DMS79 (cell line): ENCODE data around the gene SLC7A8.
A peak's percentile ranks its signal among the peaks of the same experiment; 100 is the strongest.

Experiments used
- DNase-seq: peaks from one replicate; lab custom pipeline; 2025; lab: John Stamatoyannopoulos, UW

SLC7A8 gene

GRCh38 chr14:23129759-23130316, 53.6 kb downstream of the SLC7A8 start:
- DNase-seq, result no peak

GRCh38 chr14:23128969-23129758, 54.3 kb downstream of the SLC7A8 start:
- DNase-seq, result no peak

DNA sequence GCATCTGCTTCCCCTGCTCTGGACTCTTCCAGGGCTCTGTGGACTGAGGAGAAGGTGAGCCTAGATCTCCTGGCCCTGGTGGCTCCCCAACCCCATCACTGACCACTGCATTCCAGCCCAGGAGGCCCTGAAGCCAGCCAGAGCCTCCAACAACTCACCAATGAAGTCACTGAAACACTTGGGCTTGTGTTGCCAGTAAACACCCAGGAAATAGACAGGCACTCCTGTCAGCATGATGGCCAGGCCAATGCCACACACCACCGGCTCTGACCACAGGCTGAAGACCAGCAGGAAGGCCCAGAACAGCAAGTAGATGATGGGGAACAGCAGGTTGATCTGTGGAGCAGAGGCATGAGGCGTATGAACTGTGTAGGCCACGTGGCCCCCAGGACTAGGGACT, 55.6 kb downstream of the SLC7A8 start:
- no peak for DNase-seq

DNA sequence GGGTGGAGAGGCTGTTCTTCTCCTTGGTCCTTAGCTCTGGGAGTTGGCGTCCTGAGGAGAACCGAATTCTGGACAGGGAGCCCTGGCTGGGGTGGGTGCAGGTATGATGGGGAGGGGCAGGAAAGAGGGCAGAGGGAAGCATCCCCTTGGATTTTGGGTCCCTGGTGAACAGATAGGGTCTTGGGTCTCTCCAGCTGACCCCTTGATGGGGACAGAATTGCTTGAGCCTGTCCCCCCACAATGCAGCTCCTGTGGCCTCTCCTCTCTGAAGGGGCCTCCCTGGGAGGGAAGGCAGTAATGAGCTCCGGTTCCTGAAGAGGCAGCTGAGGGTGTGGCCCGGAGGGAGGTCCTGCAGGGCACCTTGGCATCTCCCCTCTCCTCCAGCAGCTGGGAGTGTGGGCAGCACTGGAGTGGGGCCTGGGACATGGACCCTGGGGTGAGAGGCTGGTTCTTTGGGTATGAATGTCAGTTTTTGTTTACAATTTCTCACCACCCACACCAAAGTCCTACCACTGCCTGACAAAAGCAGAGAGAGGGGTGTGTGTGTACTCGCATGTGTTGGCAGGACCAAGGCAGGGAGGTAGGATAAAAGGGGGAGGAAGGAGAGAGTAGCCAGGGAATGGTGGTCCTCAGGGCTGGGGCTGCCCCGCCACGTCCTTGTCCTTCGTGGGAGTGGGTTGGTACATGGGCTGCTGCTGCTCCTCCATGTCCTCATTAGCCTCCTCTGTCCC, 56.7 kb downstream of the SLC7A8 start:
- no peak for DNase-seq

GRCh38 chr14:23125933-23126524, 57.4 kb downstream of the SLC7A8 start:
- DNase-seq, result no peak

GRCh38 chr14:23125011-23125410, 58.4 kb downstream of the SLC7A8 start:
- DNase-seq, result no peak

DNA sequence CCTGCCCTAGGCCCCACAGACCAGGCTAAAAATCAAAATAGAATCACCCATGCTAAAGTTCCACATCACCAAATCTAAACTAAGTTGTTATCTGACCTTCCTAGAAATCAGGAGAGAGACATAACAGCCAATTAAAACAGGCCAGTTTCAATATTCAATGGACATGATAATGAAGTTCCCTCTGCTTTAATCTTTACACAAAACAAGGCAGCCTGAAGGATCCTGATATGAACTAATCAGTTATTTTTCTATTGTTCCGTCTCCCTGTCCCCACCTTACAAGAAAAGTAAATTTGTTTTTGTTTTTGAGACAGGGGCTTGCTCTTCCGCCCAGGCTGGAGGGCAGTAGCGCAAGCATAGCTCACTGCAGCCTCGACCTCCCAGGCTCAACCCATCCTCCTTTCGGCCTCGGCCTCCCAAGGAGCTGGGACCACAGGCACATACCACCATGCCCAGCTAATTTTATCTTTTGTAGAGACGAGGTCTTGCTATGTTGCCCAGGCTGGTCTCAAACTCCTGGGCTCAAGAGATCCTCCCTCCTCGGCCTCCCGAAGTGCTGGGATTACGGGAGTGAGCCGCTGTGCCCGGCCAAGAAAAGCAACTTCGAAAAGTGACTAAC, 59.0 kb downstream of the SLC7A8 start:
- no peak for DNase-seq

DNA sequence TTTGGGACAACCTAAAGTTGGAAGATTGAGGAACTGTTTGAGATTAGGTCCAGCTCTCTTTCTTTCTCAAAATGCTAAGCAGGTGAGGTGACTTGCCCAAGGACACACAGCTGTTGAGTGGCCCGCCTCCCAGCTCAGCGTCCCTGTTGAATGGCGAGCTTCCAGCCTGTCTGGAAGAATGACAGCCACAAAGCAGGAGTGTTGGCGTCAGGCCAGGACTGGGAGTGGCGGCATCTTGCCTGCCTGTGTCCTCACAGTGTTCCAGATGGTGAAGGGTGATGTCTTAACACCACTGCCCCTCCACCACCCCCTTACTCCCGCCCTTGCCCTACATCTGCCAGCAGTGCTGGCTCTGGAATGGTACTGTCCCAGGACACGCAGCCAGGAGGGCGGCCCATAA, 60.0 kb downstream of the SLC7A8 start:
- peak; percentile 2 for DNase-seq

- no peak for DNase-seq
These were observed 61.4 kb downstream of the SLC7A8 start for GRCh38 chr14:23122086-23122485.

- no peak for DNase-seq
These were observed 62.1 kb downstream of the SLC7A8 start for GRCh38 chr14:23121361-23121771.

- peak; percentile 83 for DNase-seq
These were observed 62.8 kb downstream of the SLC7A8 start for GRCh38 chr14:23120541-23121251.

DNA sequence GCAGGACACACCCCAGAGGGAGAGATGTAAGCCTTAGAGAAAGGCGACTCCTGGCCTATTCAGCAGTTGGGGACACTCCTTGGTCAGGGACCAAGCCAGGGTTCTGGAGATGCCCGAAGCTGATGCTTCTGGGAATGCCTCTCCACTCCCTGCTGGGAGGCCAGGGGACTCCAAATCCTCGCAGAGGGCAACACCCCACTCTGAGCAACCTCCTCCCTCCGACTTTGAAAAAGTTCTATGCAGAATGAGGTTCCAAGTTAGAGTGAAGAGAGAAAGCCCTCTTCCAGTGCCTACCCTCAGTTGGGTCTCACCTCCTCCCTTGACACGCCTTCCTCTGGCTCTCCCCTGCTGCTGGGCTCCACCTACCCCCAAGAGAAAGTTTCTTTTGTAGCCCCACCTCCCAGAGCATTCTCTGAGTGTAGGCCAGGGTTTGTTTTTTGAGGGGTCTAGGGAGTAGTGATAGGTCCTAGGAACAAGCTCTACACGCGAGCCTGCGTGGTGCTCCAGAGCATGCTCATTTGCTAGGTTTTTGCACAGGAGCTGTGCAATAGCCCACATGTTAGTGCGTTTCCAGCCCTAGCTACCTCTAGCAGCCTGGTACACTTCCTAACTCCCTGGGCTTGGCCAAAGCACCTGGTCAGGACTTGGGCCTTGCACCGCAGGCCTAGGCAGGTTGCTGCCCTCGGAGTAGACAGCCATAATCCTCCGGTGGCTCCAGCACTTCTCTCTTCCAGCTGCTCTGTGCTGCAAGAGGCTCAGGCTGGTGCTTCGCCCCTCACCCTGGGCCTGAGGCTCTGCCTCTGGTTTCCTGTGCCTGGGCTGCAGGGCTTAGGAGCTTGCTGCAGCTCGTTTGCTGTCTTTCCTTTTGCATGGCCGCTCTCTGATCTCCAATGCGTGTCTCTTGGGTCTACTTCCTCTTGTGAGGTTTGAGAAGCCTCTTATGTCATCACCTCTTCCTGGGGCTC, 63.8 kb downstream of the SLC7A8 start:
- no peak for DNase-seq

GRCh38 chr14:23118506-23119362, 64.7 kb downstream of the SLC7A8 start, which contains the start of gene CEBPE:
Gene CEBPE (minus strand): TSS chr14:23119255. CDS start chr14:23119091, 164 bp downstream.
- DNase-seq, result no peak

DNA sequence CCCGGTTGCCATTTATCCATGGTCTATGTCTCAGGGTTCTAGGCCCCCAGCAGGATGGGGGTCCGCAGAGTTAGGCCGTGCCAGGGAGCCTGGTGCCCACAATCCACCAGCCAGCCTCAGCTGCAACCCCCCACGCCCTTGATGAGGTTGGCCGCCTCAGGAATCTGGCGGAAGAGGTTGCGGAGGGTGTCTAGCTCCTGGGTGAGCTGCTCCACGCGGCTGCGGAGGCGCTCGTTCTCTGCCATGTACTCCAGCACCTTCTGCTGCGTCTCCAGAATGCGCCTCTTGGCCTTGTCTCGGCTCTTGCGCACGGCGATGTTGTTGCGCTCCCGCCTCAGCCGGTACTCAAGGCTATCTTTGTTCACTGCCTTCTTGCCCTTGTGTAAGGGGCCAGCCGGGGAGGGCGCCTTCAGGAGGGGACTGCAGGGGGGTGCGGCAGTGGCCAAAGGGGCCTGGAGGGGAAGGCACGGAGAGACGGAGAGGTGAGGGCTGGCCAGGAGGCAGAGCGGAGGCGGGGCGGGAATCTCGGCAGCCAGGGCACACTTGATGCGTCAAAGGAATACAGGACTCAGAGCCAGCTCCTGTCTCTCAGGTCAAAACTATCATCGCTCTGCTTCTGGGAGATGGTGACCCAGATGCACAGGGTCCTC, 66.0 kb downstream of the SLC7A8 start:
- DNase-seq, result no peak

GRCh38 chr14:23115918-23116317, 67.5 kb downstream of the SLC7A8 start:
- no peak for DNase-seq

GRCh38 chr14:23115039-23115731, 68.3 kb downstream of the SLC7A8 start:
- peak; percentile 27 for DNase-seq

DNA sequence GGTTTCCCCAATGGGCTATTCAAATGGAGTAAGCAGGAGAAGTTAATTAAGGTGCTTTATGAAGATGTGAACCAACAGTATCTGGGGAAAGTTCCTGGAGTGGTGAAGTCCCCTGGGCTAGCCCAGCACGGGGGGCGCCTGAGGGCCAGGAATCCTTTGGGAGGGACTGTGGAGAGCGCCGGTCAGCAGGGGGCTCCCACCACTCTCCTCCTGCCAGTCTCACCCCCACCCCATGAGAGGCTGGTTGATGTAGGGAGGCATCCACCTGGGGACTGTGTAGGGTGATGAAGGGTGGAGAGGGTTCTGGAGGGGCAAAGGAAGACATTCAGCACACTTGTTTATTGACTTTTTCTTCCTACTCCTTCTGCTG, 68.8 kb downstream of the SLC7A8 start:
- DNase-seq, result no peak

- no peak for DNase-seq
These were observed 69.4 kb downstream of the SLC7A8 start for GRCh38 chr14:23114120-23114458.
